Ectodermal cell (in vitro differentiated cells): Measurements from ENCODE around the gene GABRA1. TPM values are rescaled to one million over a fixed set of nuclear protein-coding genes. Genes with fewer than 3 reads are reported as not detected.
A peak's percentile ranks its signal among the peaks of the same experiment; 100 is the strongest.

Experiments used
- H3K27ac ChIP-seq: 2 replicates; pipeline ENCODE4 v1.7.0; 2013; ENCODE audit warnings: mild to moderate bottlenecking, low read depth, low read length; ENCODE audit not compliant: insufficient read depth, poor library complexity, severe bottlenecking
- H3K27me3 ChIP-seq: 2 replicates; pipeline ENCODE4 v1.7.0; 2013; ENCODE audit warnings: mild to moderate bottlenecking, low read length; ENCODE audit not compliant: insufficient read depth, control insufficient read depth, poor library complexity, severe bottlenecking
- H3K36me3 ChIP-seq: one replicate; pipeline ENCODE4 v1.7.0; 2013; ENCODE audit warnings: low read length; ENCODE audit not compliant: control insufficient read depth, insufficient read depth
- H3K4me1 ChIP-seq: one replicate; pipeline ENCODE4 v1.7.0; 2013; ENCODE audit warnings: low read length; ENCODE audit not compliant: control insufficient read depth, insufficient read depth
- H3K4me3 ChIP-seq: 2 replicates; pipeline ENCODE4 v1.7.0; 2013; ENCODE audit warnings: low read depth, low read length, control low read depth; ENCODE audit not compliant: insufficient read depth
- H3K9me3 ChIP-seq: 2 replicates; pipeline ENCODE4 v1.7.0; 2013; ENCODE audit warnings: mild to moderate bottlenecking, low read length, moderate library complexity; ENCODE audit not compliant: control insufficient read depth
- WGBS, 2 experiments: methylation state at CpG; one replicate each; pipeline ENCODE4 v1.1.7; 2013; ENCODE audit warnings: missing lambda C conversion rate in 2 of 2; 5-methylcytosine and 5-hydroxymethylcytosine counted together
- polyA plus RNA-seq, 4 experiments: library from polyadenylated mRNA; stranded (reverse); fragments of 50-300 nt; gene quantifications; one replicate each; pipeline ENCODE4 v1.2.3, GENCODE V29; 2013

The GABRA1 gene
- polyA plus RNA-seq (2013, experiment 1 of 4) = not detected
- polyA plus RNA-seq (2013, experiment 2 of 4) = not detected
- not detected for polyA plus RNA-seq (2013, experiment 3 of 4)
- polyA plus RNA-seq (2013, experiment 4 of 4) = not detected

DNA sequence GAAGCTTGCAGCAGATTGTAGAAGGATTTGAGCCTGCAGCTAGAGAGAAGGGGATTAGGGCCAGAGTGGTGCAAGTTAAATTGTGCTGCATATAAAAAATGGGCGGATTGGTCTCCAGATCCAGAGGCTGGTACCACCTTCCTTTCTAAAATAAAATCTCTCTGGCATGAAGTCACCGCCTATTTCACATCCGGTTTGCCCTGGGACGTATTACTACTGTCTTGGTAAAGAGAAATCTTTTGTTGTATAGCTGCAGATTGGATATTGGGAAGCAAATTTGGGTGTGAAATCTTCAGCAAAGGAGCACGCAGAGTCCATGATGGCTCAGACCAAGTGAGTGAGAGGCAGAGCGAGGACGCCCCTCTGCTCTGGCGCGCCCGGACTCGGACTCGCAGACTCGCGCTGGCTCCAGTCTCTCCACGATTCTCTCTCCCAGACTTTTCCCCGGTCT, at the start of gene GABRA1:
TSS of gene GABRA1 (plus strand) at position 180 of the 451 bp plus-strand sequence. CDS start 2,691 bp downstream, outside the sequence.
- no peak within 1 kb of the TSS for H3K27ac ChIP-seq
- no peaks in the 10 kb centered on the region for H3K36me3 ChIP-seq
- no peaks in the 10 kb centered on the region for H3K9me3 ChIP-seq
- peaks cover 44% of the 10 kb centered on the region for H3K27me3 ChIP-seq
- 1% methylated on average over 15 to 16 of the region's 16 CpGs for WGBS, 2 experiments
- peaks cover 7% of the 10 kb centered on the region for H3K4me1 ChIP-seq
- H3K4me3 ChIP-seq = peak within 1 kb of the TSS; percentile 26

DNA sequence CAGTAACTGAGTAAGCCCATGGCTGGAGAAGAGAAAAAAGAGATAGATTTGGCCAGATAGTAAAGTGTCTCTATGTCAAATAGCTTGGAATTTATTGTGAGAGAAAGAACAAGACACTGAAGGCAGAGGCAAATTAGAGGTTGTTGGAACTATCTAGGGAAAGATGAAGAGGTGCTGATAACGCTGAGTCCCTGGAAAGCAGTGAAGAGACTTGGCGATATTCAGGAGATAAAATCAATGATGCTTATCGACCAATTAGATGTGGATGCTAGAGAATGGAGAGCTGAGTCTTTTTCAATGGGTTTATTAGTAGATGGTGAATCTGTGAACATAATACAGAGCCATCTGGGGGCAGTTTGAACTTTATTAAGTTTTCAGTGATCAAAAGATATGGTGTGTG, 48.6 kb upstream of the GABRA1 start:
- WGBS, 2 experiments = 95 to 96% methylated on average over 3 of the region's 3 CpGs
- Histone ChIP-seq H3K36me3 (no peaks in the 10 kb centered on the region), H3K4me1 (no peaks in the 10 kb centered on the region), H3K9me3 (no peaks in the 10 kb centered on the region), H3K4me3 (no peak overlapping the region), H3K27ac (no peak overlapping the region), H3K27me3 (no peaks in the 10 kb centered on the region)

DNA sequence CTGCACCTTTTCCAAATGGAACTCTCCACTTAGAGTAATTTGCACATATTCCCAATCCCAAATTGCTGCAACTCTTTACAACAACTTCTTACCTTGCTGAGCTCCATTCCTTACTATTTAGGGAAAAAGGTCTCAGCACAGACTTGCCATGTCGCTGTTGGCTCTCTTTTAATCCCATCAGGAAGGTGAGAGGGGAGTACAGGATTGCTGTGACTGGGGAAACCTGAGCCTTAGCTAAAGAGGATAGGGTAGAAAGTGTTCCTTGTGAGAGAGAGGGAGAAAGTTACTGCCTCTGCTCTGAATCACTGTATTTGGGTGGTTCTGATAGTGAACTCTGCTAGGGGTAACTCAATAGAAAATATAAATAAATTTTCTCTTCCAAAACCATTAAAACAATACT, 43.7 kb upstream of the GABRA1 start:
- Histone ChIP-seq H3K4me1 (no peaks in the 10 kb centered on the region), H3K9me3 (no peaks in the 10 kb centered on the region), H3K36me3 (no peaks in the 10 kb centered on the region), H3K4me3 (no peak overlapping the region), H3K27ac (no peak overlapping the region), H3K27me3 (no peaks in the 10 kb centered on the region)
- 36 to 71% methylated on average over 1 of the region's 1 CpG for WGBS, 2 experiments

DNA sequence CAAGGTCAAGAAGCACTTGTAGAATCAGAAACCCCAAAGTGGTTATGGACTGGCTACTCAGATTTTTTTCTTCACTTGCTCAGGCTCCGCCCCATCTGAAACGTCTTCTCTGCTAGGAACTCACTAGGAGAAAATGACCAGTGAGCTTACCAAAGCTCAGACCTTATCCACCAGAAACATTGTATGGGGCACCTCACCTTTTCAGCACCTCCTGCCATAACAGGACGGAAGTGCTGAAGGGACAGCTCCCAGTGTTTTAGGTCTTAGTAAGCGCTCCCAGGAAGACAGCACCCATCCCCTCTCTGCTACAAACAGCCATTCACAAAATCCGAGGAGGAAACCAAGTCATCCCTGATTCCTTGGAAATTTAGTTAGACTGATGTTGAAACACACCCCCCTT, 1.2 kb upstream of the GABRA1 start:
- H3K27me3 ChIP-seq = peaks cover 44% of the 10 kb centered on the region
- H3K36me3 ChIP-seq = no peaks in the 10 kb centered on the region
- no peak overlapping the region for H3K4me3 ChIP-seq
- WGBS, 2 experiments = 13 to 16% methylated on average over 4 to 5 of the region's 5 CpGs
- H3K4me1 ChIP-seq = peaks cover 7% of the 10 kb centered on the region
- H3K27ac ChIP-seq = no peak overlapping the region
- H3K9me3 ChIP-seq = no peaks in the 10 kb centered on the region

DNA sequence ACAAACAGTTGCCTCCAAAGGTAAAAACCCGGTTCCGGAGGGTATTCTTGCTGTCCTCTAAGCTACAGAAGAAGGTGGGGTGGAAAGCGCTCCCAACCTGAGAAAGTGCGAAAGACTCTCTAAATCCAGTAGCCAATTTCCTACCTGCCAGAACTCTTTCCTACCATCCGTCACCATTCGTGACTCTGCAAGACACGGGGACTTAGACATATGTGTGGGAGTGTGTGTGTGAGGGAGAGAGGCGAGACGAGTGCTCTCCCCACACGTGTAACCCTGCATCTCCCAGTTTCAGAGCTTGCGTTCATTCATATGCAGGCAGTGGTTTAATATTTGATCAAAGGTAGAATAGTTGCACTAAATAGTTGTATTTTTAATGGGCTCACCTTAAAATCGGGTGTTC, 473 bp upstream of the GABRA1 start:
- peak overlapping the region; percentile 26 for H3K4me3 ChIP-seq
- H3K27me3 ChIP-seq = peaks cover 44% of the 10 kb centered on the region
- H3K9me3 ChIP-seq = no peaks in the 10 kb centered on the region
- no peaks in the 10 kb centered on the region for H3K36me3 ChIP-seq
- no peak overlapping the region for H3K27ac ChIP-seq
- WGBS, 2 experiments = 2 to 3% methylated on average over 10 to 11 of the region's 12 CpGs
- H3K4me1 ChIP-seq = peaks cover 7% of the 10 kb centered on the region

DNA sequence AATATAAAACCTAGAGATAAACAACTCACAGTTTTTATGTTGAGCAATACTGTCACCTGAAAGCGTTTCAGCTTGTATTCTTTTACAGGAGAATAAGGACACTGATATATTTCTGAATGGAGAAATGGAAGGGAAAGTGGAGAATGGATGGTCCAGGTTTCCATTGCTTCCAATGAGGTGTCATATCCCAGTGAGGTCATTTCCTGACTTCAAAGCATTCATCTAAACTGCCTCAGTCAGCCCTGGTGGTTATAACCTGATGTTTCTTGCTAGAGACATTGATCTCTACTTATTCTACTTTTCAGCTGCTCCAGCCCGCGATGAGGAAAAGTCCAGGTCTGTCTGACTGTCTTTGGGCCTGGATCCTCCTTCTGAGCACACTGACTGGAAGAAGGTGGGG, 2.6 kb downstream of the GABRA1 start:
- WGBS, 2 experiments = 79 to 85% methylated on average over 3 of the region's 3 CpGs
- H3K4me1 ChIP-seq = peaks cover 7% of the 10 kb centered on the region
- H3K4me3 ChIP-seq = no peak overlapping the region
- no peak overlapping the region for H3K27ac ChIP-seq
- no peaks in the 10 kb centered on the region for H3K9me3 ChIP-seq
- H3K27me3 ChIP-seq = peaks cover 44% of the 10 kb centered on the region
- no peaks in the 10 kb centered on the region for H3K36me3 ChIP-seq

DNA sequence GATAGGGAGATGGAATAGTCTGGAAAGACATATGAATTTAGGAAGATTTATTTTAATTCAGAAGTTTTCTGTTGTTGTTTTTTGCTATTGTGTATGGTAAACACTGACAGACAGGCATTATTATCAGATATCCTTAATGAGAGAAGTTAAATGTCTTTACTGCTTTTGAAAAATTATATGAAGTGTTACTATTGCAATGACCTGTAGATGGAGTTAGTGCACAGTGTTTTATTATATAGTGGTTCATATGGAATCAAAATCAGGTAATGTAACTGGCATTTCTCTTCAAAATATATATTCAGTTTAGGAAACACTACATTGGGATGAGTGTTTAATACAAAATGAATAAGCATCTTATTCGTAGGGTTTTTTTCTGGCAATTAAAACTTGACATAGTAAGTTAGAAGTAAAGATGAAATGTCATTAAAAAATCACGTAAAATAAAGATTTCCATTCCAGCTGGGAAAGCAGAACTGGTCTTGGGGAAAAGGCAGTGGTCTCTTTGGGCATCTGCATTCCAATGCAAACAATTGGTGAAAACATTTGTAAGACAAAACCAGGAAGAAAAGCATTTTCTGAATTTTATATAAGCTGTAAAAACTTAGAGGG, 3.9 kb downstream of the GABRA1 start:
- WGBS, 2 experiments = 67 to 90% methylated on average over 1 to 2 of the region's 2 CpGs
- Histone ChIP-seq H3K4me3 (no peak overlapping the region), H3K27me3 (peaks cover 38% of the 10 kb centered on the region), H3K4me1 (peaks cover 7% of the 10 kb centered on the region), H3K36me3 (no peaks in the 10 kb centered on the region), H3K27ac (no peak overlapping the region), H3K9me3 (no peaks in the 10 kb centered on the region)

DNA sequence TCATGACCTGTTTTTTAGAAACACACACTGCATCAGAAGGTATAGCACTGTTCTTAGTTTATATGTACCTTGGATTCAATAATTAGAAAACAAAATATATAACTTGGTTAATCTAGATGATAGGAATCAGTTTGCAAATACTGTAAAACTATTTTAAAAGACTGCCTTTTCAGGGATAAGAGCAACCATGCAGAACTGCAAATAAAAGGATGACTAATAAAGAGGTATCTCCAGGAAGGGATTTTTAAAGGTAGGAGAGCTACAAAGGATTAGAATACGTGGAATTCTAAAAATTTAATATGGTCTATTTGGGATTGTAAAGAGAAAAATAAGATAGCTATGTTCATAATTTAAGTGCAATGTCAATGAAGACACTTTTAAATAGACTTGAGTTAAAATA, 9.4 kb downstream of the GABRA1 start:
- H3K36me3 ChIP-seq = no peaks in the 10 kb centered on the region
- WGBS, 2 experiments = 70 to 81% methylated on average over 1 of the region's 1 CpG
- no peaks in the 10 kb centered on the region for H3K4me1 ChIP-seq
- H3K9me3 ChIP-seq = no peaks in the 10 kb centered on the region
- no peak overlapping the region for H3K4me3 ChIP-seq
- no peaks in the 10 kb centered on the region for H3K27me3 ChIP-seq
- no peak overlapping the region for H3K27ac ChIP-seq

DNA sequence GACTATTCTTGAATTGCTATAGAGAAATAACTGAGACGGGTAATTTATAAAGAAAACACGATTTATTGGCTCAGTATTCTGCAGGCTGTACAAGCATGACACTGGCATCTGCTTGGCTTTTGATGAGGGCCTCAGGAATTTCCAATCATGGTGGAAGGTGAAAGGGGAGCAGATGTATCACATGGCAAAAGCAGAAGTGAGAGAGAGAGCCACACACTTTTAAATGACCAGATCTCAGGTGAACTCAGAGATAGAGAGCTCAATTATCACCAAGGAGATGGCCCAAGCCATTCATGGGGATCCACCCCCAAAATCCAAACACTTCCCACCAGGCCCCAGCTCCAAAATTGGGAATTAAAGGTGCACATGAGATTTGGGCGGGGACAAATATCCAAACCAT, 15.3 kb downstream of the GABRA1 start:
- H3K9me3 ChIP-seq = no peaks in the 10 kb centered on the region
- no peak overlapping the region for H3K4me3 ChIP-seq
- H3K27ac ChIP-seq = no peak overlapping the region
- no peaks in the 10 kb centered on the region for H3K27me3 ChIP-seq
- H3K36me3 ChIP-seq = no peaks in the 10 kb centered on the region
- no peaks in the 10 kb centered on the region for H3K4me1 ChIP-seq
- WGBS, 2 experiments = 87 to 92% methylated on average over 3 of the region's 3 CpGs

DNA sequence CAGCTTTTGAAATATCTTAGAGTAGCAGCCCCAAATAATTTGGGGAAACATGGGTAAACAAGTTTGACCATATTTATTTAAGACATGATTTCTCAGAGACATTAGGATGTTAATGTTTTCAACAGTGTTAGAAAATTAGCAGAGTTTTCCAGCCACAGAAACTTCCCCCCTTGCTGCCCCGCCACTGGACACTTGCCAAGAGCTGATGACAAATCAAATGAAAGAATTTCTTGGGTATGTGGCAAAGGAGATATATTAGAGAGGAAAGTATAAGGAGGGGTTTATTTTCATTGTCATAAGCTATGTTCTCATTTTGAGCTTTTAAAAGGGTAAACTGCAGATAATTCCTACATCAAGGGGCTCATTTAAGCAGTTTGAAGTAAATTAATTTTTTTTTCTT, 15.9 kb downstream of the GABRA1 start:
- Histone ChIP-seq H3K4me3 (no peak overlapping the region), H3K9me3 (no peaks in the 10 kb centered on the region), H3K27me3 (no peaks in the 10 kb centered on the region), H3K36me3 (no peaks in the 10 kb centered on the region), H3K4me1 (no peaks in the 10 kb centered on the region), H3K27ac (no peak overlapping the region)
- WGBS, 2 experiments = 80 to 94% methylated on average over 1 of the region's 1 CpG
